Mesendoderm (in vitro differentiated cells): ENCODE measurements around the gene CDH12.

ENCODE experiments used
- DNase-seq: peaks from one replicate; pipeline ENCODE4 v3.0.0; 2013
- H2AK5ac ChIP-seq: 2 replicates; pipeline ENCODE4 v1.6.1; 2013; ENCODE audit warnings: low read length, inconsistent platforms
- H2BK120ac ChIP-seq: 2 replicates; pipeline ENCODE4 v1.6.1; 2013; ENCODE audit warnings: low read depth, mild to moderate bottlenecking, low read length, moderate library complexity, mixed read lengths
- H2BK15ac ChIP-seq: replicated peaks from 2 replicates; pipeline ENCODE4 v1.6.1; 2013; ENCODE audit warnings: low read depth, mild to moderate bottlenecking, moderate library complexity
- H2BK5ac ChIP-seq: 2 replicates; pipeline ENCODE4 v1.6.1; 2013; ENCODE audit warnings: low read length, inconsistent platforms
- H3K18ac ChIP-seq: 2 replicates; pipeline ENCODE4 v1.6.1; 2013; ENCODE audit warnings: mild to moderate bottlenecking, low read length, mixed read lengths
- H3K23ac ChIP-seq: one replicate; pipeline ENCODE4 v1.6.1; 2013; ENCODE audit warnings: low read length
- H3K27ac ChIP-seq: 2 replicates; pipeline ENCODE4 v1.5.1; 2013; ENCODE audit warnings: low read depth, mild to moderate bottlenecking, inconsistent platforms, low read length, moderate library complexity
- H3K27me3 ChIP-seq: 2 replicates; pipeline ENCODE4 v1.6.1; 2013; ENCODE audit warnings: low read length, control low read depth, mild to moderate bottlenecking, inconsistent platforms; ENCODE audit not compliant: insufficient read depth, poor library complexity
- H3K36me3 ChIP-seq: 2 replicates; pipeline ENCODE4 v1.6.1; 2013; ENCODE audit warnings: low read length, inconsistent platforms; ENCODE audit not compliant: control insufficient read depth, insufficient read depth
- H3K4ac ChIP-seq: one replicate; pipeline ENCODE4 v1.6.1; 2013; ENCODE audit warnings: low read depth, mild to moderate bottlenecking, low read length, moderate library complexity
- H3K4me1 ChIP-seq: 2 replicates; pipeline ENCODE4 v1.6.1; 2013; ENCODE audit warnings: low read depth, low read length, inconsistent platforms; ENCODE audit not compliant: control insufficient read depth
- H3K4me2 ChIP-seq: 2 replicates; pipeline ENCODE4 v1.6.1; 2013; ENCODE audit warnings: low read length
- H3K4me3 ChIP-seq: 2 replicates; pipeline ENCODE4 v1.5.1; 2013; ENCODE audit warnings: mild to moderate bottlenecking, low read length
- H3K56ac ChIP-seq: one replicate; pipeline ENCODE4 v1.6.1; 2013; ENCODE audit warnings: low read length
- H3K79me1 ChIP-seq: 2 replicates; pipeline ENCODE4 v1.6.1; 2013; ENCODE audit warnings: low read length, inconsistent platforms
- H3K79me2 ChIP-seq: 2 replicates; pipeline ENCODE4 v1.6.1; 2013; ENCODE audit warnings: mild to moderate bottlenecking, low read length; ENCODE audit not compliant: control insufficient read depth, insufficient read depth
- H3K9ac ChIP-seq: 2 replicates; pipeline ENCODE4 v1.6.1; 2013; ENCODE audit warnings: low read length, inconsistent platforms
- H4K5ac ChIP-seq: one replicate; pipeline ENCODE4 v1.6.1; 2013; ENCODE audit warnings: low read length
- H4K8ac ChIP-seq: one replicate; pipeline ENCODE4 v1.6.1; 2013; ENCODE audit warnings: low read depth, mild to moderate bottlenecking, control low read depth, low read length, moderate library complexity
- WGBS: extraction: QIAGEN DNeasy Blood & Tissue Kit; methylation state at CpG from one replicate; pipeline ENCODE4 v1.1.7; 2013; ENCODE audit warnings: low lambda C conversion rate, missing lambda C conversion rate; ENCODE audit not compliant: insufficient coverage; ENCODE audit errors: extremely low coverage; 5-methylcytosine and 5-hydroxymethylcytosine counted together

Gene CDH12

DNA sequence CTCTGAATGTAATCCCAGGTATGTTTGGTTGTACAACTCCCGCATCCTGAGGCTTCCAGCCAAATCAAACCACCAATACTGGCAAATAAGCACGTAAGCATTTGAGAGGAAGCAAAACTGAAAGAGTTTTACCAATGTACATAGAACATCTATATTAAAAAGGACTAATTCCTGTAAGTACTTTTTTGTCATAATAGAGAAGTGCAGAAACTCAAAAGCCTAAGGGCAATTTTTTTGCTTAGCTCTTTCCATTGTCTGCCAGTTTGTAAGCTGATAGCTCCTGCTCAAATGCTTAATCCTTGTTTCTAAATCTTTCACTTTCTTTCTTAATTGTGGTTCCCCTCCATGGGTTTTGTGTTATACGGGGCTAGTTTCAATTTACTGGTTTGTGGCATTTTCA lies 1151.8 kb downstream of the CDH12 start:
- Histone ChIP-seq H2BK15ac (no peak overlapping the region), H3K4ac (no peak overlapping the region), H3K9ac (no peak overlapping the region), H3K27me3 (no peaks in the 10 kb centered on the region), H4K5ac (no peak overlapping the region), H3K27ac (no peak overlapping the region), H3K23ac (no peak overlapping the region), H2AK5ac (no peak overlapping the region), H3K18ac (no peak overlapping the region), H4K8ac (no peak overlapping the region), H2BK5ac (no peak overlapping the region), H3K79me1 (no peaks in the 10 kb centered on the region), H3K36me3 (no peaks in the 10 kb centered on the region), H3K4me2 (no peak overlapping the region), H3K56ac (no peak overlapping the region), H3K79me2 (no peaks in the 10 kb centered on the region), H3K4me3 (no peak overlapping the region), H3K4me1 (no peaks in the 10 kb centered on the region), H2BK120ac (no peak overlapping the region)
- no peak for DNase-seq
- no CpG with 5 or more reads among the region's 3 CpGs for WGBS
